HG03196 (cell line): ENCODE results near the gene MTA1.

Experiments
- ATAC-seq: cut with Tn5 transposase; IDR thresholded peaks from one replicate; pipeline ENCODE4 v1.9.1; 2021; ENCODE audit not compliant: unreplicated experiment

Gene MTA1

DNA sequence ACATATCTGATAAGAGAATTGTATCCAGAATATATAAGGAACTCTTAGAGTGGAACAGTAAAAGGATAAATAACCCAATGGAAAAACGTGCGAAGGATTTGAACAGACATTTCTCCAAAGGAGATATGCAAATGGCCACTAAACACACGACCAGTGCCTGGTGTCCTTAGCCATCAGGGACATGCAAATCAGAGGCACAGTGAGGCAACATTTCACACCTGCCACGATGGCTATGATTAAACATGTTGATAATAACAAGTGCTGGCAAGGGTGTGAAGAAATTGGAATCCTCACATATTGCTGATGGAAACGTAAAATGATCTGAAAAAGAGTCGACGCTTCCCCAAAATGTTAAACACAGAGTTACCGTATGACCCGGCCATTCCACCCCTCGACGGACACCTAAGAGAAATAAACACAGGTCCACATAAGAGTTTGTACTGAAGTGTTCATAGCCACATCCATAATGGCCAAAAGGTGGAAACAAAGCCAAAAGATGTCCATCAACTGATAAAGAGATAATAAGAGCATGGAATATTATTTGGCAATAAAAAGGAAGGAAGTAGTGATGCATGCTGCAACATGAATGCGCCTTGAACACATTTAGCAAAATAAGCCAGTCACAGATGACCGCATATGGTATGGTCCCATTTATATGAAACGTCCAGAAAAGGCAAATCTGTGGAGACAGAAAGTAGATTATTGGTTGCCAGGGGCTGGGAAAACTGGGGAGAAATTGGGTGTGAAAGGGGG, 100.5 kb downstream of the MTA1 start:
- no peak for ATAC-seq
